ENCODE measurements around the gene COBLL1. TPM values are rescaled to one million over a fixed set of nuclear protein-coding genes. Genes with fewer than 3 reads are reported as not detected.

The COBLL1 gene
- total RNA-seq, 2 experiments from 2014 or later = not detected

DNA sequence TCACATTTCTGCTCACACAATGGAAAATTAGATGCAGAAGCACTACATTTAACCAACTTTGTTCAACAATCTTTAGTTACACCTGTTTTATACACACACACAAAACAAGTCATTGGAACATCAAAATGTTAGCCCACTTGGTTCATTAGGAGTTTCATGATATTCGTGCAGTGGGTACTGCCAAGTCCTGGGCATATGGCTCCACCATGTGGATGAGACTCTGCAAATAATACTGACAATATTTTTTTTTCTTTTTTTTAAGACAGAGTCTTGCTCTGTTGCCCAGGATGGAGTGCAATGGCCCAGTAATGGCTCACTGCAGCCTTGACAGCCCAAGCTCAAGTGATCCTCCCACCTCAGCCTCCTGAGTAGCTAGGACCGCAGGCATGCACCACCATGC, 185.9 kb downstream of the COBLL1 start:
- no peaks in the 10 kb centered on the region for H3K36me3 Mint-ChIP-seq
- H3K4me1 Mint-ChIP-seq (ENCODE audit: low read depth) = no peaks in the 10 kb centered on the region
- H3K9me3 Mint-ChIP-seq = peaks cover 14% of the 10 kb centered on the region
- no peaks in the 10 kb centered on the region for H3K27me3 Mint-ChIP-seq
- intact Hi-C loops (cut with micrococcal nuclease) = no loop called here
- CTCF ChIA-PET = no interaction called here
- H3K4me3 Mint-ChIP-seq = no peak overlapping the region
- DNase-seq = no peak
- H3K27ac Mint-ChIP-seq = no peak overlapping the region
- POLR2A ChIA-PET = no interaction called here

DNA sequence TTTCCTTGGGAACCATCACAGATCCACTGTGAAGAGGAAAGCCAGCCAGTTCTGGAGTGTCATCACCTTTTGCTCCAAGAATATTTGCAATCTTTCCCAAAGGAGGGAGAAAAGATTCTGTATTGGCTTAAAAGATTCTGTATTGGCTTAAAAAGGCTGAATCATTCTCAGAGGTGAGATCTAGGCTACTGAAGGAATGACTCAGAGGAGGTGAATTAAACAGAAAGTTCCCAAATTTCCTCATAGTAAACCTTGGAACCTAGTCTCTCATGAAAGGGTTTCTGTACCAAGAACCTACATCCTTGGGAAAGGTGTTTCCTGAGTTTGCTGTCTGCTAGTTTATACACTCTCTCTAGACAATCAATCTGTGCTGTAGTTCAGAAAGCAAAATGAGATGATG, 186.3 kb downstream of the COBLL1 start:
- Mint-ChIP-seq H3K4me3 (no peak overlapping the region), H3K9me3 (peaks cover 18% of the 10 kb centered on the region), H3K4me1 (ENCODE audit: low read depth) (no peaks in the 10 kb centered on the region), H3K27ac (no peak overlapping the region), H3K27me3 (no peaks in the 10 kb centered on the region), H3K36me3 (no peaks in the 10 kb centered on the region)
- intact Hi-C loops (cut with micrococcal nuclease) = no loop called here
- POLR2A ChIA-PET = no interaction called here
- CTCF ChIA-PET = no interaction called here
- no peak for DNase-seq

DNA sequence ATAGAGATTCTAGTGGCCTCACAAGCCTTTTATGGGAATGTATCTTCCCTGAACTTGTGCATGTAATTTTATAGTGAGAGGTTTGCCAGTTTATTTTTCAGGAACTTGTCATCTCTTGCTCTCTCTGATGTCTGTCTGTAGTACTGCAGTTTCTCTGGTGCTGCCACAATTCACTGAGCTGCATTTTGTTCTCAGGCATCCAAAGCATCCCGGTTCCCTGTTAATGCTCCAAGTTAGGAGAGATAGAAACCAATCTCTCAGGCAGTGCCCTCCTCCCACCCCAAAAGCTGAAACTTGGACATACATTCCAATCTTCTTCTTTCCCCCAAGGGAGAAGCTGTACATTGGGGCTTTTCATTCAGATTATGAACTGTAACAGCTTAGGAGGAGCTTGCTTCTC, 190.3 kb downstream of the COBLL1 start:
- no peaks in the 10 kb centered on the region for H3K4me1 Mint-ChIP-seq (ENCODE audit: low read depth)
- intact Hi-C loops (cut with micrococcal nuclease) = no loop called here
- CTCF ChIA-PET = no interaction called here

DNA sequence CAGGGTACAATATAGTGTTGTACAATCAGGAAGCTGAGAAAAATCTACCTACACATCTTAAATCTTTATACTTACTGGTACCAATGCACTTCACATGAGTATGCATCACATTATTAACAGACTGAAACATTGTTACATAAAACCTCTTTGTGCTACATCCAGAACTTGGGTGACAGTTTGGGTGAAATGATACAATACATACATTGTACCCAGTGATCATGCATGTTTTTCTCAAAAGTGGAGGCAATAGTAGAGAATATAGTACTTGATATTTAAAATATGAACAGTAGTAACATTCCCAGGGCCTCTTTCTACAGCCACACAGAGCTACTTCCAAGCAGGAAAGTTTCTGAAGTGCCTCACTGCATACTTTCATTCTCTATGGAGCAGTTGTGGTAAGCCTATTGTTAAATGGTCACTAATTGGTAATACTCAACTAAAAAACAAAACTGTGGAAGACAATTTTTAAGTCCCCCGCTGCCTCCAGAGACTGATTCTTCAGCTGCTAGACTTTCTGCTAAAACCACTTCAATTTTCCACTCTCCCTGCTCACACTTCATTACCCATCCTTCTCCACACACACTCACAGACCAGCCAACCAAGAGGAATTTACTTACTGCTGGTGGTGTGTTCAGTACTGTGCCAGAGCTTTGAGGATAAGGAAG, 197.5 kb downstream of the COBLL1 start:
- Mint-ChIP-seq H3K9me3 (peaks cover 9% of the 10 kb centered on the region), H3K4me3 (no peak overlapping the region), H3K4me1 (ENCODE audit: low read depth) (no peaks in the 10 kb centered on the region), H3K27ac (no peak overlapping the region), H3K36me3 (no peaks in the 10 kb centered on the region), H3K27me3 (no peaks in the 10 kb centered on the region)
- POLR2A ChIA-PET = no interaction called here
- intact Hi-C loops (cut with micrococcal nuclease) = no loop called here
- DNase-seq = no peak
- CTCF ChIA-PET = no interaction called here

More for the DNA sequence above, 190.3 kb downstream of the COBLL1 start:
- Mint-ChIP-seq H3K36me3 (no peaks in the 10 kb centered on the region), H3K9me3 (peaks cover 35% of the 10 kb centered on the region), H3K27me3 (no peaks in the 10 kb centered on the region), H3K4me3 (no peak overlapping the region), H3K27ac (no peak overlapping the region)
- no peak for DNase-seq
- POLR2A ChIA-PET = no interaction called here

DNA sequence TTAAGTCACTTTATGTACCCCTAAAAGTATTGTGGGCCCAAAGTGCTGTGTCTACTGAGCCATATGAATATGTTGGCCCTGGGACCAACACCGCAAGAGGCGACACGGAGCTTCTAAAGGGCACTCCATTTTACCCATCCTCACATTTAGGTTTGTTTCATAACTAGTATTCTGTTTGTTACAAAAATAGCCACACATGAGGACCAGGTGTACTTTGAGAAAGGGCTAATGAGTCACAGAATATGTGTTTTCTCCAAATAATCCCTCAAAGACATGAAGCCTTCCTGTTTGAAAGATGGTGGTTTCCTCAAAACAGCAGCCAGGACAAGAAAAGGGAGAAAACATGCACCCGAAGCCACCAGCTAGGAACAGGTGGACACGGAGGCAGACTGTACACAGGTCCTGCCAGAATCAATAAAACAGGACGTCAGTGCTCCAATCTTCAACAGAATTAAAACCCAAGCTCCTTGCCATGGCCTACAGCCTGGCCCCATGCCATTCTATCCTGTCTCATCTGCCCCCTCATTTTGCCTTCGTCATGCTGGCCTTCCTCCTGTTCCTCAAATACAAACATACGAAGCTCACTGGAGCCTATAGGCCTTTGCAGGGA, 198.6 kb downstream of the COBLL1 start:
- Mint-ChIP-seq H3K4me3 (no peak overlapping the region), H3K9me3 (peaks cover 5% of the 10 kb centered on the region), H3K36me3 (no peaks in the 10 kb centered on the region), H3K27me3 (no peaks in the 10 kb centered on the region), H3K4me1 (ENCODE audit: low read depth) (no peaks in the 10 kb centered on the region), H3K27ac (no peak overlapping the region)
- intact Hi-C loops (cut with micrococcal nuclease) = no loop called here
- CTCF ChIA-PET = no interaction called here
- DNase-seq = no peak
- POLR2A ChIA-PET = no interaction called here

DNA sequence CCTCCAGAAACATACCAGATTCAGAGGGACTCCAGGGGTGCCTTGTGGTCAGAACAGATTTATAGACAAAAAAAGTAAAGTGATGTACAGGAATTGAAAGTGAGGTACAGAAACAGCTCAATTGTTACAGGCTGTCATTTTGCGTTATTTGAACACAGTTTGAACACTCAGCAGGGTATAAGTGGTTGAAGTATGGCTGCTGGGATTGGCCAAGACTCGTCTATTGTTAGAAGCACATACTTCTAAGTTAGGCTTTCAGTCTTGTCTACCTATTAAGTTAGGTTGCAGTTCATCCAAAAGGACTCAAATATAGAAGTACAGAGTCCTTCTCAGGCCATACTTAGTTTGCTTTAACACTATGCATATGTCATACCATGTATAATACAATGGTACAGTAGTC, 199.4 kb downstream of the COBLL1 start:
- POLR2A ChIA-PET = no interaction called here
- Mint-ChIP-seq H3K36me3 (no peaks in the 10 kb centered on the region), H3K27ac (no peak overlapping the region), H3K4me3 (no peak overlapping the region), H3K27me3 (no peaks in the 10 kb centered on the region), H3K4me1 (ENCODE audit: low read depth) (no peaks in the 10 kb centered on the region), H3K9me3 (no peaks in the 10 kb centered on the region)
- intact Hi-C loops (cut with micrococcal nuclease) = no loop called here
- CTCF ChIA-PET = no interaction called here
- DNase-seq = no peak

Other genes with a start within 250 kb of the COBLL1 start
- gene GRB14, start 220.3 kb downstream of the COBLL1 start, total RNA-seq = not detected
- gene SLC38A11, start 113.7 kb upstream of the COBLL1 start, total RNA-seq = not detected